HL-60 (cell line): ENCODE measurements around the gene BCAS3.

Source experiments
- CTCF ChIP-seq: IDR thresholded peaks from one replicate; pipeline ENCODE4 v1.5.1; 2011; ENCODE audit warnings: low read length, control low read depth, inconsistent platforms; ENCODE audit not compliant: insufficient read depth
- SPI1 ChIP-seq: IDR thresholded peaks from 2 replicates; pipeline ENCODE4 v1.6.1; 2012; ENCODE audit warnings: low read depth, mild to moderate bottlenecking, borderline replicate concordance

GRCh38 chr17:60851181-60851580, 173.5 kb downstream of the BCAS3 start:
- no peak for TF ChIP-seq CTCF
- no peak for TF ChIP-seq SPI1
